ENCODE results near the gene TRIB2. TPM values are rescaled to one million over a fixed set of nuclear protein-coding genes. Genes with fewer than 3 reads are reported as not detected.
A peak's percentile ranks its signal among the peaks of the same experiment; 100 is the strongest.

TRIB2 gene
- total RNA-seq, 1 donor from 2014 or later, result 12.3 TPM

GRCh38 chr2:12773586-12774394 lies 57.1 kb downstream of the TRIB2 start:
- DNase-seq (ENCODE audit: low read depth), result no peak

- peak; percentile 18 for DNase-seq (ENCODE audit: low read depth)
These were observed 57.6 kb downstream of the TRIB2 start for GRCh38 chr2:12774395-12774727.

- no peak for DNase-seq (ENCODE audit: low read depth)
These were observed 59.8 kb downstream of the TRIB2 start for GRCh38 chr2:12776521-12776961.

- no peak for DNase-seq (ENCODE audit: low read depth)
These were observed 61.6 kb downstream of the TRIB2 start for GRCh38 chr2:12778369-12778768.

- peak; percentile 7 for DNase-seq (ENCODE audit: low read depth)
These were observed 62.3 kb downstream of the TRIB2 start for GRCh38 chr2:12778811-12779579.

GRCh38 chr2:12781329-12781728 lies 64.6 kb downstream of the TRIB2 start:
- no peak for DNase-seq (ENCODE audit: low read depth)

- peak; percentile 33 for DNase-seq (ENCODE audit: low read depth)
These were observed 71.4 kb downstream of the TRIB2 start for GRCh38 chr2:12787891-12788801.

GRCh38 chr2:12791906-12792305 lies 75.2 kb downstream of the TRIB2 start:
- no peak for DNase-seq (ENCODE audit: low read depth)

Small RNA genes within 50 kb of the gene (microRNA-seq; reads per million reads assigned to microRNA genes)
- gene MIR3125, result not detected
